Right lobe of liver (tissue), 4 donors: ENCODE results near the gene TMEM131L.

Source experiments
- CTCF ChIP-seq, 4 donors: fragments of 200-600 bp in 3 of 4; fragments of 450-650 bp in 1 of 4; IDR thresholded peaks; one replicate each; pipeline versions ENCODE4 v1.5.1 to v1.8.0; 2016 to 2022; ENCODE audit warnings: antibody characterized with exemption in 4 of 4, mild to moderate bottlenecking in 2 of 4
- POLR2A ChIP-seq: fragments of 450-650 bp; IDR thresholded peaks from one replicate; pipeline ENCODE4 v1.6.1; 2017; ENCODE audit warnings: antibody characterized with exemption, mild to moderate bottlenecking
- donor health status: DM: no; HTN: no; CAD: no.
- donor health status: DM: no; HTN: no; CAD: no.
- donor health status: DM: no; HTN: yes; CAD: no.

GRCh38 chr4:153428941-153429475, 37.2 kb upstream of the TMEM131L start:
- TF ChIP-seq CTCF (IDR thresholded peaks at IDR 0.05) (no peak), POLR2A (no peak)
